NK-92 (cell line): ENCODE data around the gene GPR31.
"Not testable (repeated sequence)": the region's sequence is repeated elsewhere in the genome, so short reads cannot be mapped to it uniquely, and the experiment has no call there.

Experiments used
- DNase-seq: peaks from one replicate; lab custom pipeline; 2025; ENCODE audit not compliant: unreplicated experiment; lab: John Stamatoyannopoulos, UW

Gene GPR31

GRCh38 chr6:167157863-167158262 lies at the start of gene GPR31:
TSS of gene GPR31 (minus strand) at chr6:167157980. CDS start at chr6:167157831, 149 bp downstream.
- no peak for DNase-seq

DNA sequence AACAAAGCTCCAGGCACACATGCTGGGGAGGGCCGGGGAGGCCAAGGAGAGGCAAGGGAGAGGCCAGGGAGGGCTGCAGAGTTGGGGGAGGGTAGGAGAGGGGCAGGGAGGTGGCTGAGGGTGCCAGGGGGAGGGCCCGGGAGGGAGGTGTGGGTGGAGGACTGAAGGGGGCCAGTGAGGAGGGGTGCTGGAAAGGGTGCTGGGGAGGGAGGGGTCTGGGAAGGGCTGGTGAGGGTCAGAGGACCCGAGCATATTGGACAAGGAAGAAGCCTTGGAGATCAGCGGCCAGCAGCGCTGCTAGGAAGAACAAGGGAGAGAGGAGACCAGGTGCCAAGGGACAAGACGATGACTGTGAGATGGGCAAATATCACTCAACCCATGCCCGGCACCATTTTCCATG lies 49.7 kb upstream of the GPR31 start:
- no peak for DNase-seq

- DNase-seq, result not testable (repeated sequence)
Observed at GRCh38 chr6:167205316-167205715, 47.5 kb upstream of the GPR31 start.

DNA sequence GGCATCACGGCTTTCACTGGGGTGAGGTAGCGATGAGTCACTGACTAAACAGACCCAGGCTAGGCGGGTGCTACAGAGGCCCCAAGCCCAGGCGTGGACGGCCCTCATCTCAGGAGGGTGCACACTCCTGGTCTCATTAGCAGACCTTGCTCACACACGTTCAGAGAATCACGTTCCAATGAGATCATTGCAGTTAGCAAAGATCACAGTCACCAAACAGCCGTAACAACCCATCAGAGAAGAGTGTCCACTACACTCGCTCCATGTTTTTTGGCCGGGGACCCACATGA lies 46.2 kb upstream of the GPR31 start:
- not testable (repeated sequence) for DNase-seq

DNA sequence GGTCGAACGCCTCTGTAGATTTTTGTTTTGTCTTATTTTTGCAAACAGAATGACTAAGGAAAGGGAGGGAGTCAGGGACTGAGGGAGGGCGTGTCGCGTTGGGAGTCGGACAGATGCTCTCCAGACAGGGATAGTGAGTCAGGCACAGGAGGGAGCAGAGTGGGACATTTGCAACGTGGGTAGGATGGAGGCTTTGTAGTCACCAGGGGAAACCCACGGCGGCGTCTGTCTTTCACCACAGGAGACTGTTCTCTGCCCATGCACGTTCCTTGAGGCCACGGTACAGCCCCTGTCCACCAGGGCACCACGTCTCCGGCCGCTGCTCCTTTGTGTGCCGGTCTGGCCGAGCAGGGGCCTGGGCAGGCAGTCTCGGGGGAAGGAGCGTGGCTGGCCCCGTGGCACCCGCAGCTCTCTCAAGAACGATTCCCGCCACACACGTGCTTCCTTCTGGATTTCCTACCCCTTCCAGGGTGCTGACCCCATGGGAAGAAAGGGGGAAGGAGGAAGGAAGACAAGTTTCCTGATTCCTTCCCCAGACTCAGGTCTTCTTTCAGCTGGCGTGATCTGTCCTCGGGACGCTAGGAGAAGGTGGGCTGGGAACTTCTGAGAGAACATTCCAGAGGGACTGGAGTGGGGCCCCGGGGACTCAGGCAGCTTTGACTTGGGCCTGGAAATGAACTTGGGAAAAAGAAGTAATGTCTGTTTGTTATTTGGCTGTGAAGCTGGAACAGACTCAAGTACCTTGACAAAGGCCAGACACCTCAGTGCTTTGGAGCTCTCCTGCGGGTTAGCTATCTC lies 45.7 kb upstream of the GPR31 start:
- DNase-seq, result not testable (repeated sequence)

- not testable (repeated sequence) for DNase-seq
Observed at GRCh38 chr6:167202613-167203012, 44.8 kb upstream of the GPR31 start.

DNA sequence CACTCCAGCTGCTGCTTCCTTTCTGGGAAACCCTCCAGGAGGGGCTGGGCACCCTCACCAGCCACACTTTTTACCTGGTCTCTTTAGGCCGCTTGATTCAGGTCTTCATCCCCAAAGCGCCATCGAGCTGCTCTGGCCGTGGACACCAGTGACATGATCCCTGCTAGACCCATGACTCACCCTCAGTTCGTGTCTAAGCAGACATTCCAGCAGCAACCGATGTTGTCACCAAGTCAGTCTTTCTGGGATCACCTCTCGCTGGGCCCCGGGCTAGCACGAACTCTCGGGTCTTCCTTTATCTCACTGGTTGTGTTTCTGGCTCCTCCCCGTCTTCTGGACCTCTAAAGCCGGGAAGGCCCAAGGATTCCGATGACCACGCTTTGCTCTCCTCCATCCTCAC lies 43.0 kb upstream of the GPR31 start:
- no peak for DNase-seq

GRCh38 chr6:167195941-167196610 lies 38.3 kb upstream of the GPR31 start:
- DNase-seq, result not testable (repeated sequence)

- DNase-seq, result not testable (repeated sequence)
Observed at GRCh38 chr6:167193515-167194125, 35.8 kb upstream of the GPR31 start.

GRCh38 chr6:167191043-167191583 lies 33.3 kb upstream of the GPR31 start:
- not testable (repeated sequence) for DNase-seq

DNA sequence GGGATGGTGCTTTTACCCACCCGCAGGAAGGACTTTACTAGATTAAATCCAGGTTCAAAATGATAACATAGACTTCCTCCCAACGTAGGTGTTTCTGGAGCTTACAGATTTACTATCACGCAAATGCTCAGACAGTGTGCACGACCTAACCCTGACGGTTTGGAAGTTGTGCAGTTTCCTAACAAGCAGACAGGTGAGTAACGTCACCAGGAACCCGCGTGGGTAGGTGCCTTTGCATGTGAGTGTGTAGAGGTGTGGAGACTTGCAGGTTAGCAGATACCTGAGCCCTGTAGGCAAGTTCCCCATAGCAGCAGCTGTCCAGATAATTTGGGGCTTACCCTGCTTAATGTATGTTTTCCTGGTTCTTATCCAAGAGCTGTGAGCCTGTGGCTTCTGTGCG lies 29.5 kb upstream of the GPR31 start:
- not testable (repeated sequence) for DNase-seq

GRCh38 chr6:167185101-167185500 lies 27.3 kb upstream of the GPR31 start:
- not testable (repeated sequence) for DNase-seq

- DNase-seq, result not testable (repeated sequence)
Observed at GRCh38 chr6:167182913-167183314, 25.1 kb upstream of the GPR31 start.

- not testable (repeated sequence) for DNase-seq
Observed at GRCh38 chr6:167181351-167181750, 23.6 kb upstream of the GPR31 start.

GRCh38 chr6:167180086-167180485 lies 22.3 kb upstream of the GPR31 start:
- not testable (repeated sequence) for DNase-seq

- DNase-seq, result not testable (repeated sequence)
Observed at GRCh38 chr6:167178896-167179655, 21.3 kb upstream of the GPR31 start.

DNA sequence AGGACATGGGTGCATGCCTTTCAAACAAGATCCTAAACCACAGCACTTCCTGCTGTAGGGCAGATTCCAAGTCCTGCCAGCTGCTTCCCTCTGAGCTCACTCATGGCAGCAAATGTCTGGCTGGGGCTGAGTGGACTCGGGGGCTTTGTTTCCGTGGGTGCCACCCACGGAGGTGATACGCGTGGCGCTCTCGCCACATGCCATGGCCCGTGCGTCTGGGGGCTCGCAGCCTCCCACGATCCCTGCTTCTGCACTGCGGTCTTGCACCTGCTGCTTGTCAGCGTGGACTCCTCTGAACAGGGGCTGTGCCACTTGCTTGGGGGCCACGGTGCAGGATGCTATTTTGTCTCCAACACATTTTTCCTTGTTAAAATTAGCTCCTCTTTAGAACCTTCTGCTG lies 19.5 kb upstream of the GPR31 start:
- not testable (repeated sequence) for DNase-seq

GRCh38 chr6:167172011-167172410 lies 14.2 kb upstream of the GPR31 start:
- DNase-seq, result not testable (repeated sequence)

DNA sequence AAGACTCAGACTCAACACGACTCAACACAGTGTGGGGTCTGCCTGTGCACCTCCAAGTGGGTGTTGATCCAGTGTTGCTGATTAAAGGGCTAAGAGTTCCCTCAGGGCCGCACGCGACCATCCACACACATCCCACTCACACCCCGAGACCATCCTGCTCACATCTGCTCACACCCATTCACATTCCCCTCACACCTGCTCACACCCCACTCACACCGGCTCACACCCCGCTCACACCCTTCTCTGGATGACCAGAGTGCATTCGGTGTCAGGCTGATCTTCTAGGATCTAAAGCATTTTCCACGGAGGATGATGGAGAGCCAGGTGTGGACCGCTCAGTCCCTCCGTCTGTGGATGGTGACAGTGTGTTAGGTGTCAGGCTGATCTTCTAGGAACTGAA lies 13.5 kb upstream of the GPR31 start:
- not testable (repeated sequence) for DNase-seq

DNA sequence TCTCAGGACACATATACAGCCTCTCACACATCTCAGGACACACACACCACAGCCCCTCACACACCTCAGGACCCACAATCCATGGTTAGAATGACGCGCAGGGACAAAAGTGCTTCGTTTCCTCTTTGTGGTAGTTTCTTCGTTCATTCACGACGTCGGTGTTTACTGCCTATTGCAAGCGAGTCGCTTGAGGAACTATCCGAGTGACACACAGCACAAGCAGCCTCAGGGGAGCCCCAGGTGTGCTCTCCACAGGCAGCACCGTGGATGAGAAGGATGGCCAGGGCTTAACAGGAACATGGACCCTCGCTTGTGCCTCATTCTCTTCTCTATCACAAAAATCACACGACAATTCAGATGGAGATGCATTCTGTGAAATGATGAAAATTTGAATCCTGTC lies 12.1 kb upstream of the GPR31 start:
- DNase-seq, result not testable (repeated sequence)

DNA sequence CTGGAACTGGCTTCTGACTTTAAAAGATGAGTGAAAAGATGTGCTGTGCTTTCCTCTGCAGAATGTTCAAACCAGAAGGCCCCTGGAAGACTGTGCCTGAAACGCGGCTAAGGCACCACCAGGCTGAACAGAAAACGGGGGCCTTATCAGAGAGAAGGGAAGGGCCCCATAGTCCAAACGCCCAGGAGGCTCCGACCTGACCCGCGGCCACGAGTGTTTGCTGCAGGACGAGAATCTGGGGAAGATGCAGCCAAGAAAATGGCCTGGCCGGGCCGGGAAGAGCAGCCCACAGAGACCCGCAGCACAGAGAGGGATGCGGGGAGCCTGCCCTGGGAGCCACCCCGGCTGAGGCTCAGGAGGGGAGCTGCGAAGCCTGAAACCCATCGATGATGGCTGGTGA lies 10.5 kb upstream of the GPR31 start:
- DNase-seq, result not testable (repeated sequence)
